ENCODE measurements around the gene PCSK5. TPM values are rescaled to one million over a fixed set of nuclear protein-coding genes. Genes with fewer than 3 reads are reported as not detected.

The PCSK5 gene
- total RNA-seq, 1 donor = 14.3 TPM

DNA sequence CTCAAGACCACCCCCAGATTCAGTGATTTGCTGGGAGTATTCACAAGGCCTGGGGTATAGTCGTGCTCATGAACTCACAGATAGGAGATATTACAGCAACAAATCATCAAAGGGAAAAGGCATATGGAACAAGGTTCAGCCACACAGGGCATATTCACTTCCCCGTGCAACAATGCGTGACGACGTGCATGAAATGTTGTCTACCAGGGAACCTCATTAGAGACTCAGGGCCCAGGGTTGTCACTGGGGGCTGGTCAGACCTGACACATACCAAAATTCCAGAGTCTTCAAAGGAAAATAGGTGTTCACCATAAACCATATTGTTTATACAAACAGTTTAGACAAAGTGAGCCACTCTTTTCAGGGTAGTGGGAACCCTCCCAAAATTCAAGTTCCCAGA, 291.3 kb downstream of the PCSK5 start:
- Histone ChIP-seq H3K9me3 (ENCODE audit: low read depth, low read length) (no peaks in the 10 kb centered on the region), H3K4me1 (ENCODE audit: insufficient read depth, low read length) (no peaks in the 10 kb centered on the region), H3K4me3 (ENCODE audit: low read length) (no peak overlapping the region), H3K27me3 (ENCODE audit: insufficient read depth, low read length) (no peaks in the 10 kb centered on the region)

DNA sequence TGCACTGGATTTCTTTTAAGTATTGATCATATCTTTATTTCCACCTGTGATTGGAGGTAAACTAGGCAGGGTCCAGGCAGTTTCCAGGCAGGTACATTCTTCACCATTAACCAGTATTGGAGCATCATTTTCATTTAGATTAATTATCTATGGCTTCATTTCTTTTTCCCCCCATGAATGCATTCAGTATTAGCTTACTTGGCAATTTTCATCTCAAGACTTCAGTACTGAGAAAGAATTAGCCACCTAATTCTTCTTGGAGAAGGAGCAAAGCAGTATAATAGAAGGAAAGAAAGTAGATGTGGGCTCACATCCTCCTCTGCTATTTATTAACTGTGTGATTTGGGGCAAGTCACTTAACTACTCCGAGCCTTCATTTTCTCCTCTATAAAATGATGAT, 295.0 kb downstream of the PCSK5 start:
- H3K27me3 ChIP-seq (ENCODE audit: insufficient read depth, low read length) = no peaks in the 10 kb centered on the region
- no peaks in the 10 kb centered on the region for H3K4me1 ChIP-seq (ENCODE audit: insufficient read depth, low read length)
- H3K4me3 ChIP-seq (ENCODE audit: low read length) = no peak overlapping the region
- H3K9me3 ChIP-seq (ENCODE audit: low read depth, low read length) = no peaks in the 10 kb centered on the region

DNA sequence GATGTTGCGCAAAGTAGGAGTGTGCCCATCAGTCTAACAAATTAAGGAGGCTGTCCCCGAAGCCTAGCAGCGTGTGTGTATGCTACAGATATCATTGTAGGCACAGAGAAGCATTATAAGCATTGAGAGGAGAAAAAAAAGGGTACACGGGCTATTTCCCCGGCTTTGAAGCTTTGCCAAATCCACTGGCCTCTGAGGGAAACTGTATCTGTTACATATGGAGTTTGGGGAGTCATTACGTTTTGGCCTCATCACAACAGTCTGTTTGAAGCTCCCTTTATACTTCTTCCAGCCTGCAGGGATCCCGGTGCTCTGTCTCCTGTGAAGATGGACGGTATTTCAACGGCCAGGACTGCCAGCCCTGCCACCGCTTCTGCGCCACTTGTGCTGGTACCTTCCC, 297.8 kb downstream of the PCSK5 start:
- H3K9me3 ChIP-seq (ENCODE audit: low read depth, low read length) = no peaks in the 10 kb centered on the region
- no peaks in the 10 kb centered on the region for H3K27me3 ChIP-seq (ENCODE audit: insufficient read depth, low read length)
- no peaks in the 10 kb centered on the region for H3K4me1 ChIP-seq (ENCODE audit: insufficient read depth, low read length)
- H3K4me3 ChIP-seq (ENCODE audit: low read length) = no peak overlapping the region

DNA sequence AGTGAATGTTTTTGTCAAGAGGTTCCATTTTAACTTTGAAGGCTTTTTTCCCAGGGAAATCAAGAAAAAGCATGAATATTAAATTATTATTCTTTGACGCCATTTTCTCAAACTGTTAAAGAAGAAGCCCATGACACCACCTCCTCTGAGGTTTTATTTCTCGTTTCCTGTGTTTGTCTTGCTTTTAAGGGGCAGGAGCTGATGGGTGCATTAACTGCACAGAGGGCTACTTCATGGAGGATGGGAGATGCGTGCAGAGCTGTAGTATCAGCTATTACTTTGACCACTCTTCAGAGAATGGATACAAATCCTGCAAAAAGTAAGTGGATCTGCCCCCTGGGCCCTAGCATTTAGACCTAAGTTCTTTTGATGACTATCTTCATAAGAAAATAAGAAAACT, 298.4 kb downstream of the PCSK5 start:
- Histone ChIP-seq H3K27me3 (ENCODE audit: insufficient read depth, low read length) (no peaks in the 10 kb centered on the region), H3K9me3 (ENCODE audit: low read depth, low read length) (no peaks in the 10 kb centered on the region), H3K4me1 (ENCODE audit: insufficient read depth, low read length) (no peaks in the 10 kb centered on the region), H3K4me3 (ENCODE audit: low read length) (no peak overlapping the region)

DNA sequence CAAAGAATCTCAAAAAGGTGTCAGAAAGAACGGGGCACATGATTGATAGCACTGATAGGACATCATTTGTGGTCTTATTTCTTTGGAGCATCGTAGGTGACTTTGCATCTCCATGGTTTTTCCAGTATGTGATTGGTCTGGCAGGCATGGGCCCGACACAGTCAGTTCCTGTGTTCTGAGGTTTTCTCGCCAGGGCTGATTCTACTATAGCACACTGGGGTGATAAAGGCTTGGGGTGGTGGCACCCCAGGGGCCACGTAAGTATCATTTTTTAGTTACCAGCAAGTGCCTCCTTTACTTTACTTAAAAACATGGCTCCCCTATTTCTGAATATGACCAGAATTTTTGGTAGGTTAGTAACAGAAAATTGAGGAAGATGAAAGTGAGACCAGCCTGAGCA, 301.0 kb downstream of the PCSK5 start:
- Histone ChIP-seq H3K4me3 (ENCODE audit: low read length) (no peak overlapping the region), H3K9me3 (ENCODE audit: low read depth, low read length) (no peaks in the 10 kb centered on the region), H3K27me3 (ENCODE audit: insufficient read depth, low read length) (no peaks in the 10 kb centered on the region), H3K4me1 (ENCODE audit: insufficient read depth, low read length) (no peaks in the 10 kb centered on the region)

DNA sequence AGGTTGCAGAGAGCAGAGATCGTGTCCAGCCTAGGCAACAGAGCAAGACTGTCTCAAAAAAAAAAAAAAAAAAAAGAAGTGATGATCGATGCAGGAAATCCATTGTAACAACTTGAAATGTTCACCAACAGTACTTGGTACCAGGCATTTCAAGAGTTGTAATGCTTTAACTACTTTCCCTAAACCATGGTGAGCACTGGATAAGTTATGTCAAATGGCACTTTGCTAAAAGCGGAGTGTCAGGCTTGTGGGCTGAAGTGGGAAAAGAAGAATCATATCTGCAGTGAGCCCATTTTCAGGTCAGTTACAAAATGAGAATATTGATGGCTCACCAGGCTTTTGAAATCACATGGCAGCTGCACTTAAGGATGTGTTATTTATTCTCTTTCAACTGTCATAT, 301.5 kb downstream of the PCSK5 start:
- H3K27me3 ChIP-seq (ENCODE audit: insufficient read depth, low read length) = no peaks in the 10 kb centered on the region
- no peak overlapping the region for H3K4me3 ChIP-seq (ENCODE audit: low read length)
- no peaks in the 10 kb centered on the region for H3K9me3 ChIP-seq (ENCODE audit: low read depth, low read length)
- no peaks in the 10 kb centered on the region for H3K4me1 ChIP-seq (ENCODE audit: insufficient read depth, low read length)

DNA sequence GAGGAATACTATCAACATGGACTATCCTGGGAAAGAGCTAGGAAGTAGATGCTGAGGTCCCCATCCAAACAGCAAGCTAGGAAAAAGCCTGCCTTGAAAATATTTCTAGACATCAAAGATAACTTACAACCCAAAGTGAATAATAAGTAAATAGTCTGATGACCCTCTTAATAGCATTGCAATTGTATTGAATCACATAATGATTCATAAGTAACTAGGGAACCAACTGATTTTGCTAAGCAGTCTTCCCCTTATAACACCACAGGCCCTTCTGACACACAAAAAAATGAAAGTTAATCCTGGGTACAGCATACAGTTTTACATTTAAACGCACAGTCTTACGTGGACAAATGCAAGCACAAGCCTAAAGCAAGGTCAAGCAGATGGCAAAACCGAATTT, 304.4 kb downstream of the PCSK5 start:
- no peaks in the 10 kb centered on the region for H3K4me1 ChIP-seq (ENCODE audit: insufficient read depth, low read length)
- H3K4me3 ChIP-seq (ENCODE audit: low read length) = no peak overlapping the region
- no peaks in the 10 kb centered on the region for H3K27me3 ChIP-seq (ENCODE audit: insufficient read depth, low read length)
- H3K9me3 ChIP-seq (ENCODE audit: low read depth, low read length) = no peaks in the 10 kb centered on the region

DNA sequence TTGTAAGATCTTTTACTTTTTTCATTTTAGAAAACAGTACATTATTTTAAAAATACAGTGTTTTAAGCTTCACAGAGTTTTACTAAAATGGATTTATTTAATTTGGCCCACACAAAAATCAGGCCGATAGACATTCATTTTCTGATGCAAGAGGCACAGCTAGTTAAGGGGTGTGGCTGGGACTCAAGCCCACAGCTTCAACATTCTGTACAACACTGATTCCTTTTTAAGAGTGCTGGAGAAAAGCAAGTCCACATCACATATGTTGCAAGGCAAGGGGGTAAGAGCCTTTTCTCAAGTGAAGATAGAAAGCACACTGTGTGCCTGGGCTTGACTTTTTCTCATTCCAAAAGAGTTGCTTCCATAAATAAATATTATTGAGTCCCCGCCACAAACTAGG, 307.9 kb downstream of the PCSK5 start:
- H3K4me3 ChIP-seq (ENCODE audit: low read length) = no peak overlapping the region
- no peaks in the 10 kb centered on the region for H3K27me3 ChIP-seq (ENCODE audit: insufficient read depth, low read length)
- H3K4me1 ChIP-seq (ENCODE audit: insufficient read depth, low read length) = peaks cover 1% of the 10 kb centered on the region
- no peaks in the 10 kb centered on the region for H3K9me3 ChIP-seq (ENCODE audit: low read depth, low read length)

DNA sequence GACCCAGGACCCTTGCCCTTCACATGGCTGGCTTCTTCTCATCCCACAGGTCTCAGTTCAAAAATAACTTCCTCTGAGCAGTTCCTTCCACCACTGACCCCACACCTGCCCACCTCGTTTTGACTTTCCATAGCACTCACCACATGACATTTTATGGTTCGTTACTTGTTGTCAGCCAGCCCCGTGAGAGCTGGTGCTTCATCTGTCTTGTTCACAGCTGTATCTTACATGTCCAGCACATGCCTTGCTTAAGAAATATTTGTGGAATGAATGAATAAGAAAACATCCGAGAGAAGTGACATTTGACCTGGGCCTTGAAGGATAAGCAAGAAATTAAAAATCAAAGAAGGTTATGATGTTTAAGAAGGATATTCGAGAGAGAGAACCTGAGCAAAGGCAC, 309.8 kb downstream of the PCSK5 start:
- no peak overlapping the region for H3K4me3 ChIP-seq (ENCODE audit: low read length)
- no peaks in the 10 kb centered on the region for H3K9me3 ChIP-seq (ENCODE audit: low read depth, low read length)
- no peaks in the 10 kb centered on the region for H3K27me3 ChIP-seq (ENCODE audit: insufficient read depth, low read length)
- H3K4me1 ChIP-seq (ENCODE audit: insufficient read depth, low read length) = peaks cover 6% of the 10 kb centered on the region

DNA sequence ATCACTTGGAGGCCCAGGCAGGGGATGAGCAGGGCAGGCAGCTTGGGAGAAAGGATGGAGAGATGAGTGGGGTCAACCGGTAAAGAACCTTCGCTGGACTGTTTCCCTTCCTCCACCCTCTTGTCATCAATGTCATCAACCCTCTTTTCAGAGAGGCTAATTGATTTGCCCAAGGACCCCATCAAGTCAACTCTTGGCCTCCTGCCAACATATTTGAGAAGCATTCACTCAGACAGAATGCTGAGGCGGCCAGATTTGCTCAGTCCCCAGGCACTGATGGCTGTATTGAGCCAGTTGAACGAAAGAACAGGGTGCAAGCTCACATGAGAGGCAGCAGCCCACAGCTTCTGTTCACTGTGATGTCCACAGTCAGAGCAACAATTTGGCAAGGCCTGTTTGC, 310.3 kb downstream of the PCSK5 start:
- H3K9me3 ChIP-seq (ENCODE audit: low read depth, low read length) = no peaks in the 10 kb centered on the region
- no peaks in the 10 kb centered on the region for H3K27me3 ChIP-seq (ENCODE audit: insufficient read depth, low read length)
- peaks cover 6% of the 10 kb centered on the region for H3K4me1 ChIP-seq (ENCODE audit: insufficient read depth, low read length)
- no peak overlapping the region for H3K4me3 ChIP-seq (ENCODE audit: low read length)

DNA sequence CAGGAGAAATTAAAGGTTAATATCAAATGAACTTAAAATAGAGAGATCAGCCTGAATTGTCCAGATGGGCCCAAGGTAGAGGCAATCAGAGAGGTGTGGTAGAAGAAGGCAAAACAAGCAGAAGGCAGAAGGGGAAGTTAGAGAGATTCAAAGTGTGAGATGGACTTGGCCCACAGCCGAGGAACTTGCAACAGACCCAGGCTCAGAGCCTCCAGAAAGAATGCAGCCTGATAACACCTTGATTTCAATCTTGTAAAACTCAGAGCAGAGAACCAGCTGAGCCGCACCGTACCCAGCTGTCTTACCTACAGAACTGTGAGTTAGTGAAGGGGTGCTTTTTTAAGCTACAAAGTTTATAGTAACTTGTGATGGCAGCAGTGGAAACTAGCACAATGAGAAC, 312.9 kb downstream of the PCSK5 start:
- no peaks in the 10 kb centered on the region for H3K9me3 ChIP-seq (ENCODE audit: low read depth, low read length)
- H3K4me3 ChIP-seq (ENCODE audit: low read length) = no peak overlapping the region
- H3K4me1 ChIP-seq (ENCODE audit: insufficient read depth, low read length) = peaks cover 6% of the 10 kb centered on the region
- H3K27me3 ChIP-seq (ENCODE audit: insufficient read depth, low read length) = no peaks in the 10 kb centered on the region

DNA sequence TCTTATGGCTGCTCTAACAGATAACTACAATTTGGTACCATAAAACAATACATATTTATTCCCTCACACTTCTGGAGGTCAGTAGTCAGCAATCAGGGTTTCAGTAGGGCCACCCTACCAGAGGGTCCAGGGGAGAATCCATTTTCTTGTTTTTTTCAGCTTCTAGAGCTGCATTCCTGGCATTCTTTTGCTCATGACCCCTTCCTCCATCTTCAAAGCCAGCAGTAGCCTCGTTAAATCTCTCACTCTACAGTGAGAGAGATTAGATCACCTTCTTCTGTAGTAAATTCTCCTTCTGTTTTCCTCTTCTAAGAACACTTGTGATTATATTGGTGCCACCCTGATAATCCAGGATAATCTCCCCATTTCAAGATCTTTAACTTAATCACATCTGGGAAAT, 316.3 kb downstream of the PCSK5 start:
- Histone ChIP-seq H3K9me3 (ENCODE audit: low read depth, low read length) (no peaks in the 10 kb centered on the region), H3K27me3 (ENCODE audit: insufficient read depth, low read length) (no peaks in the 10 kb centered on the region), H3K4me3 (ENCODE audit: low read length) (no peak overlapping the region), H3K4me1 (ENCODE audit: insufficient read depth, low read length) (peaks cover 6% of the 10 kb centered on the region)

DNA sequence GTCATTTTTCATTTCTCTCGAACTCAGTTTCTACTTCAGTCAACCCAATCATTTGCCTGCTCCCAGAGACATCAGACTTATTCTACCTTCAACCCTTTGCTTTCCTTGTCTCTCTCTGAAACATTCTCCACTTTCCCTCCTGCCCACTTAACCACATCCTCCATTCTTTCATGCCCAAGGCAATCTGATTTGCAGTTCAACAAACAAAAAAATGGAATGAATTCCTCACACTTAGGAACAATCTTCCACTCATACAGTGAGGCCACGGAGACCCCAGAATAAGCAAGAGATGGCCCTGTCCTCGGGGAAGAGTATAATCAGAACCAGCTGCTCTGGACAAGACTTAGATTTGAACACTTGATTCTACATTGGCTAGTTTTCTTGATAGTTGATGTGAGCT, 323.3 kb downstream of the PCSK5 start:
- peaks cover 3% of the 10 kb centered on the region for H3K27me3 ChIP-seq (ENCODE audit: insufficient read depth, low read length)
- no peaks in the 10 kb centered on the region for H3K9me3 ChIP-seq (ENCODE audit: low read depth, low read length)
- H3K4me3 ChIP-seq (ENCODE audit: low read length) = no peak overlapping the region
- peaks cover 7% of the 10 kb centered on the region for H3K4me1 ChIP-seq (ENCODE audit: insufficient read depth, low read length)

DNA sequence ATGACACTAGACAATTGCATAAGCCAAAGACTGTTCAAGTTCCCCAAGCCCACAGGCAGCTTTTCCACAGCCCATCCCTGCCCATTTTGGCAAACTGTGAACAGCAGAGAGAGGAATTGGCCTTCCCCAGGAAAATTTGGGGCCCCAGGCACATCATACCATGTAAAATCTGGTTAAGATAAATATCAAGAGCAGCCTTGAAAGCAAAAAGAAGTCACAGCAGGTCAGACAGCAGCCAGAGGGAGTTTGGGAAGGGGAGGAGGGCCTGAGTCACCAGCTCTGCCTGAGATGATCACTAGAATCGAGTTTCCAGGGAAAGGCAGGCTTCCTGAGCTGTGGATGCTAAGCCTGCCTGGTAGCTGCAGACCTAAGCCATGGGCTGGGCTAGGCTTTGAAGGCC, 324.6 kb downstream of the PCSK5 start:
- Histone ChIP-seq H3K4me1 (ENCODE audit: insufficient read depth, low read length) (peaks cover 7% of the 10 kb centered on the region), H3K9me3 (ENCODE audit: low read depth, low read length) (no peaks in the 10 kb centered on the region), H3K4me3 (ENCODE audit: low read length) (no peak overlapping the region), H3K27me3 (ENCODE audit: insufficient read depth, low read length) (peaks cover 6% of the 10 kb centered on the region)

DNA sequence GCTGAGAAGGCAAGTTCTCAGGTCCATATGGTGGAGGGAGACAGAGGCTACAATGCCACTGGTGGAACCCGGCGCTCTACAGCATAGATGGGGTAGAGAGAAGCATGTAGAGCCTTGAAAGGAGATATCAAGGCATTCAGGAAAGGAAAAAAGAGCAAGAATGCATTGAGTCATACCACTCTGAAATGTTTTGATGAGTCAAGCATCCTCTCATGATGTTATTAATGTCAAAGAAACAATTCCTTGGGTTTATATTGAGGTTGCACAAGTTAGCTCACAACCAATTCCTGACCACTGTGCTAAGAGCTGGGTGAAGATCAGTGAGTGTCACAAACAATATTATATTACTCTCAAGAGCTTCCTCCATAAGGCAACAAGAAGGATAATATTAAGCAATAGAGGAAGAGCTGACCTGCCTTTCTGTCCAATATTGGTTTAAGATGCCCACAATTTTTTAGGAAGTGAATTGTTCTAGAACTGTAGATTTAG, 325.7 kb downstream of the PCSK5 start:
- H3K9me3 ChIP-seq (ENCODE audit: low read depth, low read length) = no peaks in the 10 kb centered on the region
- peaks cover 6% of the 10 kb centered on the region for H3K27me3 ChIP-seq (ENCODE audit: insufficient read depth, low read length)
- peaks cover 7% of the 10 kb centered on the region for H3K4me1 ChIP-seq (ENCODE audit: insufficient read depth, low read length)
- no peak overlapping the region for H3K4me3 ChIP-seq (ENCODE audit: low read length)

DNA sequence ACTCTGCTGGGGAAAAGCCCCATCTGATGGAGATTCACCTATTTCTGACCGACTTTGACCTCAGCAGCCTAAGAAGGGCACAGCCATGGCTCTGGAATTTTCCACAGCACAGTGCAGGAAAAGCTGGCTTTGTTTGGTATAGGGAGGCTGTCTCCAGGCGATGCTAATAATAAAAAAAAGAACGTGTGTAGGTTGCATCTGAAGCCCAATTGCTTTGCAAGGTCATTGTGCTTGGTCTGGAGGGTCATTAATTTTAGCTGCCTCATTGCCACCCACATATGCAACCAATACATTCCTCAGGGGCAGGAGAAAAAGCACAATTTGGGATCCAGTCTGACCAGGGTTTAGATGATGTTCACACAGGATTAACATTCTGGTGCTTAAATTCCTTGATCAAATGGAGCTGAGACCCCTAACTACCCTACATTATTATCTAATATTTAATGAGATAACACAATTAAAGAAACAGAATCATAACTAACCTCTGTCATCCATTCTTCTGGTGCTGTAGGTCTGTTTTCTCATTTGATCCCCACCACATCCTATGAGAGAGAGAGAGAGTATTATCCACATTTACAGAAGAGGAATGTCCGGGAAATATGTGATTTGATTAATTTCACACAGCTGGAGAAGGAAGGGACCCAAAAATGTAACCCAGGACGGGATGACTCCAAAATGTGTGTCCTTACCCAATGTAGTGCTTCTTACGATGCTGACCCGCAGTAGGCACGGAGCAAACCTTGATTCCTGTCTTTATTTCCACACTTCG, 327.8 kb downstream of the PCSK5 start:
- Histone ChIP-seq H3K27me3 (ENCODE audit: insufficient read depth, low read length) (peaks cover 6% of the 10 kb centered on the region), H3K9me3 (ENCODE audit: low read depth, low read length) (no peaks in the 10 kb centered on the region), H3K4me1 (ENCODE audit: insufficient read depth, low read length) (peaks cover 7% of the 10 kb centered on the region), H3K4me3 (ENCODE audit: low read length) (no peak overlapping the region)
